GM21825 (cell line): ENCODE data around the gene CCDC63.
"Not testable (repeated sequence)": the region's sequence is repeated elsewhere in the genome, so short reads cannot be mapped to it uniquely, and the experiment has no call there.

Source experiments
- ATAC-seq: cut with Tn5 transposase; IDR thresholded peaks from one replicate; pipeline ENCODE4 v1.9.1; 2021; ENCODE audit warnings: mild to moderate bottlenecking, moderate library complexity; ENCODE audit not compliant: unreplicated experiment

The CCDC63 gene

DNA sequence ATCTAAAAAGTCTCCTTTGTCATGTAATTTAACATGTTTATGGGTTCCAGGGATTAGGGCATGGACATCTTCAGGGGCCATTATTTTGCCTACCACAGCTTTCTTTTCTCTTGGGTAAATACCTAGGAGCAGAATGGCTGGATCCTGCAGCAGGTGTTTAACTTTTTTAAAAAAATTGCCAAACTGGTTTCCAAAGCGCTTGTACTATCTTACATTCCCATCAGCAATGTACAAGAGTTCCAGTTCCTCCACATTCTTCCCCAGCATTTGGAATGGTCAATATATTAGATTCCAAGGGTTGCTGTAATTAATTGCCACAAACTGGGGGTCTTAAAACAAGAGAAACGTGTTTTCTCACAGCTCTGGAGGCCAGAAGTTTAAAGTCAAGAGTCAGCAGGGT, 101.3 kb downstream of the CCDC63 start:
- no peak for ATAC-seq

DNA sequence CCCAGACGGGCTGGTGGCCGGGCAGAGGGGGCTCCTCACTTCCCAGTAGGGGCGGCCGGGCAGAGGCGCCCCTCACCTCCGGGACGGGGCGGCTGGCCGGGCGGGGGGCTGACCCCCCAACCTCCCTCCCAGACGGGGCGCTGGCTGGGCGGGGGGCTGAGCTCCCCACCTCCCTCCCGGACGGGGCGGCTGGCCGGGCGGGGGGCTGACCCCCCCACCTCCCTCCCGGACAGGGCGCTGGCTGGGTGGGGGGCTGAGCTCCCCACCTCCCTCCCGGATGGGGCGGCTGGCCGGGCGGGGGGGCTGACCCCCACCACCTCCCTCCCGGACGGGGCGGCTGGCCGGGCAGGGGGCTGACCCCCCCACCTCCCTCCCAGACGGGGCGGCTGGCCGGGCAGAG, 103.7 kb downstream of the CCDC63 start:
- ATAC-seq = not testable (repeated sequence)

DNA sequence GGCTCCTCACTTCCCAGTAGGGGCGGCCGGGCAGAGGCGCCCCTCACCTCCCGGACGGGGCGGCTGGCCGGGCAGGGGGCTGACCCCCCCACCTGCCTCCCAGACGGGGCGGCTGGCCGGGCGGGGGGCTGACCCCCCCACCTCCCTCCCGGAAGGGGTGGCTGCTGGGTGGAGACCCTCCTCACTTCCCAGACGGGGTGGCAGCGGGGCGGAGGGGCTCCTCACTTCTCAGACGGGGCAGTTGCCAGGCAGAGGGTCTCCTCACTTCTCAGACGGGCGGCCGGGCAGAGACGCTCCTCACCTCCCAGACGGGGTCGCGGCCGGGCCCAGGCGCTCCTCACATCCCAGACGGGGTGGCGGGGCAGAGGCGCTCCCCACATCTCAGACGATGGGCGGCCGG, 104.1 kb downstream of the CCDC63 start:
- not testable (repeated sequence) for ATAC-seq
